ENCODE measurements around the gene CHRNA7.
"Not testable (repeated sequence)": the region's sequence is repeated elsewhere in the genome, so short reads cannot be mapped to it uniquely, and the experiment has no call there.

GRCh38 chr15:32196206-32196605, 165.9 kb downstream of the CHRNA7 start:
- TF ChIP-seq CTCF (IDR thresholded peaks at IDR 0.05); POLR2A (IDR thresholded peaks at IDR 0.05); POLR2AphosphoS5 (IDR thresholded peaks at IDR 0.05); EP300 (IDR thresholded peaks at IDR 0.05; ENCODE audit: low read depth): not testable (repeated sequence)
